HG03135 (cell line): ENCODE measurements around the gene HSPA12B.
"Not testable (repeated sequence)": the region's sequence is repeated elsewhere in the genome, so short reads cannot be mapped to it uniquely, and the experiment has no call there.

Source experiments
- ATAC-seq: cut with Tn5 transposase; IDR thresholded peaks from one replicate; pipeline ENCODE4 v1.9.1; 2021; ENCODE audit warnings: mild to moderate bottlenecking, moderate library complexity; ENCODE audit not compliant: unreplicated experiment

HSPA12B gene

DNA sequence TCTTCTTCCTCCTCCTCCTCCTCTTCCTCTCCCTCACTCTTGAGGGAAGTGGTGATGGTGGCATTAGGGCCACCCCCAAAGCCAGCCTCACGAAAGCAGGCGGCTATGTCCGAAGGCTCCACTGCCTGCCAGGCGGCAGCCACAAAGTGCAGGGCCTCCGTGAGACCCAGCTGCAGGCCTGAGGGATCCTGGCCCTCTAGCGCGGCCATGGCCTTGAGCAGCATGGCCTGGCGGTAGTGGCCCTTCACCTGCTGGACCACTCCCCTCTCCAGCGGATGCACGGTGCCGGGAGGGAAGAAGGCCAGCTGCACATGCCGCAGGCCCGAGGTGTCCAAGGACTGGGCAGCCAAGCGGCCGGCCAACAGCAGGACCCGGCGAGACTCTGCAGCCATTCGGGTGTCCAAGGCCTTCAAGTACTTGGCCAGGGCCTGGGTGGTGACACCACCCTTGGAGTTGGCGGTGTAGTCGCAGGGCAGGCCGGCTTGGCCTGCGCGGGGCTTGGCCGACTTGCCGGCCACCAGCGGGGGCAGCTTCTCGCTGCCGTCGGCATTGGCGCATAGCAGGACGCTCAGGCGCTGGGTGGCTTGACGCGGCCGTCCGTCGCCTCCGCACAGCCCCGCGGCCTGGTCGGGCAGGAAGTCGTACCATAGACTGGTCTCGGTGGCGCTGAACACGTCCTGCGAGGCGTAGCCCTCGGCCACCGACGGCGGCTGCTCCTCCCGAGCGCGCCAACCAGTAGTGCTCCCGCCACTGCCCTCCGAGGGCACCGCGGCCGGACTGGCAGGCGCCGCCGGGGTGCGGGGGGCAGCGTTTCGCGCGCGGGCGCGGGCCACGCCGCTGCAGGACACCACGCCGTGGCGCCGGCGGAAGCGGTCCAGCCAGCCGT, 53.0 kb downstream of the HSPA12B start:
- ATAC-seq: no peak

DNA sequence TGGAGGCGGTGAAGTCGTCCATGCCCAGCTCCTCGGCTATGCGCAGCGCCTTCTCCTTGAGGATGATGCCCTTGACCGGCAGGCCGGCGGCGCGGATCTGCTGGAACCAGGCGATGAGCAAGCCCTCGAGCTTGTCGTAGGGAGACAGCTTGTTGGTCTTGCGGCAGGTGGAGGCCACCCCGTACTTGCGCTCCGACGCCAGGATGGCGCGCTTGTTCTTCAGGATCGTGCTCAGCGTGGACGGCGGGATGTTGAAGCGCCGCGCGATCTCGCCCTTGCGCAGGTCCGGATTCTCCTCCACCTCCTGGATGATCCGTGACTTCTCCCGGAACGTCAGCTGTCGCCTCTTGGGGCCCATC, 53.6 kb downstream of the HSPA12B start:
- peak; percentile 33 for ATAC-seq

DNA sequence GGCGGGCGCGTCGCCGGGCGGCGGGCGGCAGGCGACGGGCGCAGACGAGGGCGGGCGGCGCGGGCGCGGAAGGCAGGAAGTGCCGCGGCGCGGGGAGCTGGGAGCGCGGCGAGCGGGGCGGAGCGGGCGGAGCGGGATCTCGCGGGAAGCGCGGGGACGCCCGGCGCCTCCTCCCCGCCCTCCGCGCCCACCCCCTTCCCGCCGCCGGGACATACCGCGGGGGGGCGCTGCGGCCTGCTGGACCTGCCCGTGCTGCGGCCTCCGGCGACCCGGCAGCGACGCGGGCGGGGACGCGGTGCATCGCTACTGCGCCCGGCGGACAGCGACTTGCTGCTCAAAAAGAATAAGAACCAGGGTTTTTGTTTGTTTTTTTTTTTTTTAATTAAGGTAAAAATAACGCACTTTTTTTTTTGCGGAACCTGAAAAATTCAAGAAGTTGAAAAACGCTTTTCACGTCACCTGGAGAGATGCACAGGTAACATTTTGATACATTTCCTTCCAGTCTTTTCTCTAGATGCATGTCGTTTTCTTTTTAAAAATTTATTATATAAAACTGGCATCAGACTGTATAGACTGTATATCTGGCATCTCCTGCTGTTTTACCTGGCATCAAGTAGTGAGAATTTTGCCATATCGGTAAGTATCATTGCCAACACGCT, 54.3 kb downstream of the HSPA12B start, which contains the start of gene CENPB:
Gene CENPB, minus strand, starts transcription at position 76 of the 659 bp plus-strand sequence. CDS start 257 bp downstream, outside the sequence.
- ATAC-seq: peak; percentile 76

DNA sequence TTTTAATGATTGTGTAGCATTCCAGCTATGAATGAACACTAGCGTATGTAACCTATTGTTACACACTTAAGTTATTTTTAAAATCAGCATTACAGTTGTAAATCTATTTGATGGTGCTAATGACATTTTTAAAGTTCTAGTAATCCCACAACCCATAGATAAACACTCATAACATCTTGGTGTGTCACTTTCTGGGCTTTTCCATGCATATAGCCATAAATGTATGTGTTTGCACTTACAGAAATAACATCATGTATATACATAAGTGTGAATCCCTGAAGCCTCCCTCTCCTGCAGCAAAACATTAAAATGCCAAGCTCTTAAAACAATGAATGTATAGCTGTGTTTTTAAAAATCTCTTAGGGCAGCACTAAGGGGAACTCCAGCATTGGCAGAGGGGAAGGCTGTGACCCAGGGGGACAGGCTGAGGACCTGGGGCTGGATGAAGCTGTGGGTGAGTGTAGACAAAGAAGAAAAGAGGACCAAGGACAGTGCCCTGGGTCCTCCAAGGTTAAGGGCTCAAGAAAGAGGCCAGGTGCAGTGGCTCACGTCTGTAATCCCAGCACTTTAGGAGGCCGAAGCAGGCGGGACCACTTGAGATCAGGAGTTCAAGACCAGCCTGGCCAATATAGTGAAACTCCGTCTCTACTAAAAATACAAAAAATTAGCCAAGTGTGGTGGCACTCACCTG, 55.0 kb downstream of the HSPA12B start:
- no peak for ATAC-seq

DNA sequence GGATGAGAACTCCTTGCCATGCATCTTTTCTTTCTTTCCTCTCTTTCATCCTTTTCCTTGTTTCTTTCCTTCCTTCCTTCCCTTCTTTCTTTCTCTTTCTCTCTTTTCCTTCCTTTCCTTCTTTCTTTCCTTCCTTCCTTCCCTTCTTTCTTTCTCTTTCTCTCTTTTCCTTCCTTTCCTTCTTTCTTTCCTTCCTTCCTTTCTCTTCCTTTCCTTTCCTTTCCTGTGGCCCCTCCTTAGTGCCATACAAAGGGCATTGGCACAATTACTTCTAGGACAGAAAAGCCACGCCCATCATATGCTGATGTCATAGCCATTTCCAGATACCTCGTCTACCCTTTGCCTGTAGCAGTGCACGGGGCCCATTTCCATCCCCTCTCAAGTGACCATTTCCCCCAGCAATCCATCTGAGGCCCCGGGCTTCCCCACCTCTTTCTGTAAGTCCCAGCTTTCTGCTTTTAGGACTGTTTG, 56.2 kb downstream of the HSPA12B start:
- no peak for ATAC-seq

DNA sequence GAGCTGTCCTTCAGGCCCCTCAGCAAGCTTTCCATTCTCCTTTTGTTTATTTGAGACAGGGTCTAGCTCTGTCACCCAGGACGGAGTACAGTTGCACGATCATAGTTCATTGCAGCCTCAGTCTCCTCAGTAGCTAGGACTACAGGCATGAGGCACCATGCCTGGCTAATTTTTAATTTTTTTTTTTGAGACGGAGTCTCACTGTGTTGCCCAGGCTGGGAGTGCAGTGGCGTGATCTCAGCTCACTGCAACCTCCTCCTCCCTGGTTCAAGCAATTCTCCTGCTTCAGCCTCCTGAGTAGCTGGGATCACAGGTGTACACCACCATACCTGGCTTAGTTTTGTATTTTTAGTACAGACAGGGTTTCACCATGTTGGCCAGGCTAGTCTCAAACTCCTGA, 56.7 kb downstream of the HSPA12B start:
- ATAC-seq: not testable (repeated sequence)

DNA sequence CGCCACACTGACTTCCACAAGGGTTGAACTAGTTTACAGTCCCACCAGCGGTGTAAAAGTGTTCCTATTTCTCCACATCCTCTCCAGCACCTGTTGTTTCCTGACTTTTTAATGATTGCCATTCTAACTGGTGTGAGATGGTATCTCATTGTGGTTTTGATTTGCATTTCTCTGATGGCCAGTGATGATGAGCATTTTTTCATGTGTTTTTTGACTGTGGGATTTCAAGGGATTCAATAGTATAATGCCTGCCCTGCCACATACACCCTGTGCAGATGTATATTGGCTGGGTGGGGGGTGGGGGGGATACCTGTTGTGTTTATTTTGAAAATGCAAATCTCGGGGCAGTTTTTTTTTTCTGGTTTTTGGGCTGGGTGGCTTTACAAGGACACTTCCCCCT, 61.7 kb downstream of the HSPA12B start:
- not testable (repeated sequence) for ATAC-seq

DNA sequence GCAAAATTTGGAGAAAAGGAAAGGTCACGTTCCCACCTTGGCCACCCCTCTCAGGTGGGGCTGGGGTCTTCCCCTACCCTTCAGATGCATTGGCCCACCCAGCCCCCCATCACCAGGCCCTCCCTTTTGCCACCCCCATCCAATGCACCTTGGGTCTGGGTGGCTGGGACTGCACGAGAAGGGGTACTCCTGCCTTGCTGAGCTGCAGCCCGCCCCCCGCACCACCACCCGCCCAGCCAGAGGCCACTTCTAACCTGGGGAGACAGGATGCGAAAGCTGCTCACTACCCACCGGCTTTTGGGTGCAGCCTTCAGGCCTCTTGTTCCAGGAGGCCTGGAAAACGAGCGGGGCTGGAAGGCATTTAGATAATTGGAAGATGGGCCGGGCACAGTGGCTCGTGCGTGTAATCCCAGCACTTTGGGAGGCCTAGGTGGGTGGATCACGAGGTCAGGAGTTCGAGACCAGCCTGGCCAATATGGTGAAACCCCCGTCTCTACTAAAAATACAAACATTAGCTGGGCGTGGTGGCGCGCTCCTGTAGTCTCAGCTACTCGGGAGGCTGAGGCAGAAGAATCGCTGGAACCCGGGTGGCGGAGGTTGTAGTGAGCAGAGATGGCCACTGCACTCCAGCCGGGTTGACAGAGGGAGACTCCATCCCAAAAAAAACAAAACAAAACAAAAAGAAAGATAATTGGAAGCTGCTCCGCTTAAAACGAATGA, 62.4 kb downstream of the HSPA12B start:
- ATAC-seq: no peak

DNA sequence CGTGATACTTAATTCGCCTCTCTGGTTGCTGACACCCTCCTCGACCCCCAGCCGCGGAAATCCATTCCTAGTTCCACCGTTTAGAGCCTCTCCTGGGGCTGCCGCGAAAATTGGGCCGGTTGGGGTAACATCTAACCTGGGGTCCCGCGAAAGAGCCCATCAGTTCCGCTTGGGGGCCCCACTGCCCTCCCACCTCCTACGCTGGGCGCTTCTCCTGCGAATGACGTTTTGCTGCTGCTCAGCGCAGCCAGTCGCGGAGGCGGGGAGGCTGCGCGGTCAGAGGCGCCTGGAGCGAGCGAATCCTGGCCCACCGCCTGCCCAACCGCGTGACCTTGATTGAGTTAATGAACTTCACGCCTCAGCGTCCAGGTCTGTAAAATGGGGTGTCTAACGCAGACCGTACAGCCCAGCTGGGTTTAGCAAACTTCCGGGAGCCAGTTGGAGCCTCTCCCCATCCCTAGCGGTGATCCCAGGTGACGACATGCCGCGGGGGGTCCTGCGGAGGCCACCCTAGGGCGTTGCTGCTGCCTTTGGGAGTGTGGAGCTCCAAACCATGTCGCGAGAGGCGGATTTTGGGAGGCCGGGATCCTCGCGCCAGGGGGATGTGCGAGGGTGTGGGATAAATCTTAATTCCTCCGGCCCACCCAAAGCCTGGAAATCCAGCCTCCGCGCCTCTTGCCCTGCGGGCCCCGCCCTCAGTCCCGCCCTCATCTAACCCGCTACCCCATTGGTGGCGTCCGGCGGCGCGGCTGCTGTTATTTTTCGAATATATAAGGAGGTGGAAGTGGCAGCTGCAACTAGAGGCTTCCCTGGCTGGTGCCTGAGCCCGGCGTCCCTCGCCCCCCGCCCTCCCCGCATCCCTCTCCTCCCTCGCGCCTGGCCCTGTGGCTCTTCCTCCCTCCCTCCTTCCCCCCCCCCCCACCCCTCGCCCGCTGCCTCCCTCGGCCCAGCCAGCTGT, 63.3 kb downstream of the HSPA12B start, which contains the start of gene CDC25B:
Gene CDC25B, plus strand, starts transcription at position 800 of the 958 bp plus-strand sequence. CDS start 222 bp downstream, outside the sequence.
- peak; percentile 56 for ATAC-seq

DNA sequence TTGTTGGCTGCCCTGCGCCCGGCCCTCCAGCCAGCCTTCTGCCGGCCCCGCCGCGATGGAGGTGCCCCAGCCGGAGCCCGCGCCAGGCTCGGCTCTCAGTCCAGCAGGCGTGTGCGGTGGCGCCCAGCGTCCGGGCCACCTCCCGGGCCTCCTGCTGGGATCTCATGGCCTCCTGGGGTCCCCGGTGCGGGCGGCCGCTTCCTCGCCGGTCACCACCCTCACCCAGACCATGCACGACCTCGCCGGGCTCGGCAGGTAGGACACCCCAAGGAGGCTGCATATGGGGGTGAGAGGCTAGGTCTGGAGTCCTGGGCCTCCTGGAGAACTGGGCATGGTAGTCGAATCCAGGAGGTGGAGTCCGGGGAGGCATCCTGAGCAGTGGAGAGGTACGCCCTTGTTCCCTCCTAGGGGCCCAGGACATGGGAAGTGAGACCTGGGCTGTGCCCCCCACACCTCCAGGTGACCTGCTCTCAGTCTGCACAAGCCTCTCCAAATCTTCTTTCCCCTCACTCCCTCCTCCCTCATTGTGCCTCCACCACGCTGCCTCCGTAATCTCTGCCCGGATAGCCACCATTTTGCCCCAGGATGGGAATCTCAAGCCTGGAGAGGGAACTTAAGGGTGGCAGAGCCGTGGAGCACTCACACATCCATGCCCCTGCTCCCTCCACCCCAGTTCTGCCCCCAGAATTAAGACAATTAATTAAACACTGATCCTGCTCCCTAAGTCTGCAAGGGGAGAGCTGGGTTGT, 64.2 kb downstream of the HSPA12B start:
- peak; percentile 3 for ATAC-seq

DNA sequence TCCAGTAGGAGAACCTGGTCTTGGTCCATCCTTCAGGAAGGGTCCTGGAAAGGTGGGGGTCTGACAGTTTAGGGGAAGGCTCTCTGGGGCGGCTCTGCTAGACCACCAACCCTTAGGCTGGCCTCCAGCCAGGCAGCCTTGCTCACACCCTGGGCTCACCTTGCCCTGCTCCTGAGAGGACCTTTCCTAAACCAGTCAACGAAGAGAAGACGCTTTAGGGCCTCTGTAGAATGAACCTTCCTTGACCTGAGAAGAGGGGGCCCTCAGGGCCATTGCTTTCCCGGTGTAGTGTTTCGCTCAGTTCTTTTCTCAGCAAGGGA, 64.7 kb downstream of the HSPA12B start:
- ATAC-seq: no peak

DNA sequence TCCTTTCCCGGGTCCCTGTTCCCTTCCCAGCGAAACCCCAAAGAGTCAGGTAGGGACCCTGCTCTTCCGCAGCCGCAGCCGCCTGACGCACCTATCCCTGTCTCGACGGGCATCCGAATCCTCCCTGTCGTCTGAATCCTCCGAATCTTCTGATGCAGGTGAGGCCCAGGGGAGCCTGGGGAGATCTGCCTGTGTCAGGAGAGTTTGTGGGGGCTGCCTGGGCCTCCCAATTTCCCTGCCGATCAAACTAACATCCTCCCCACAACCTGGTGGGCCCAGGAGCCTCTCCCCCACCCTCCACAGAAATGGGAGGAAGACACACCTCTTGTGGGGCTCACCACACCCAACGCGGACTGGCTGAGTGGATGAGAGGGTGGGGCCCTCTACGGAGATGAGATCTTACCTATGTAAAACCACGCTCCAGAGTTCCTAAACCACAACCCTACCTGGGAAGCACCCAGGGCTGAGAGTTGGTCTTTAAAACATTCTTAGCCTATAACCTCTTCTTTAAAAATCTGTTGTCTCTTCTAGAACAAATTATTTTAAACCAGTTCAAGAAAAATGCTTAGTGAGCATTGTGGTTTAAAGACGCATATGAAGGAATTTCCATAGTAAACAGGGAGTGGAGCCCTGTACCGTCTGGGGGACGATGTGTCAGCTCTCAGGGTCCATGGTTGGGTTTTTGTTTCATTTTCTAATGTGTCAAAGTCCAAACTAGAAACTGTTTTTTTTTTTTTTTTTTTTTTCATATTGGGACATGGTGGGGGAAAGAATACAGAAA, 65.3 kb downstream of the HSPA12B start:
- no peak for ATAC-seq

DNA sequence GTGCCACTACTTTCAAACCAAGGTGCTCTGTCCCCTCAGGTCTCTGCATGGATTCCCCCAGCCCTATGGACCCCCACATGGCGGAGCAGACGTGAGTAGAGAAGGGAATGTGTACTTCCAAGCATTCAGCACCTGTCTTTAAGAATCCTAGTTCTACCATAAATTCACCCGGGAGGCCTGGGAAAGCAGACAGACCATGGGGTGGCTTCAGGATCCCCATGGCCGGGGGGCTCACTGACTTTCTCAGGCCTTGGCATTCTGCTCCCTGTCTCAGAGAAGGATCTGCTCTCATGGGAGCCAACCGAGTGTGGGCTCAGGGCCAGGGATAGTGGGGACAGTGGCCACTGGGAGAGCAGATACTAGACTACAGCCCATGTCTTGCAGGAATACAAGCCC, 65.9 kb downstream of the HSPA12B start:
- no peak for ATAC-seq

DNA sequence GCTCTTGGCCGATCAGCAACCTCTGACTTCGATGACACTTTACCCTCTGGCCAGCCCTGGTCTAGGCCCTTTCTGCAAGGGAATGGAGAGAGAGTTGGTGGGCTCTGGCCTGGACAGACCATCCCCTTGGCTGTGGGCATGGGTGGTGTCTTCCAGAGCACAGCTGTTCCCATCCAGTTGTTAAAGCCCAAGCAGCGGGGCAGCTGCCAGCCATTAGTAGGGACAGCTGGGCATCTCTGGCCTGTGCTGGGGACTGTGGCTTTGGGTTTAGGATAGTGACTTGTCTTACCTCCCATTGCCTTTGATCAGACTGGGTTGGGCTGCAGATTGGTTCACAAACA, 66.4 kb downstream of the HSPA12B start:
- no peak for ATAC-seq

DNA sequence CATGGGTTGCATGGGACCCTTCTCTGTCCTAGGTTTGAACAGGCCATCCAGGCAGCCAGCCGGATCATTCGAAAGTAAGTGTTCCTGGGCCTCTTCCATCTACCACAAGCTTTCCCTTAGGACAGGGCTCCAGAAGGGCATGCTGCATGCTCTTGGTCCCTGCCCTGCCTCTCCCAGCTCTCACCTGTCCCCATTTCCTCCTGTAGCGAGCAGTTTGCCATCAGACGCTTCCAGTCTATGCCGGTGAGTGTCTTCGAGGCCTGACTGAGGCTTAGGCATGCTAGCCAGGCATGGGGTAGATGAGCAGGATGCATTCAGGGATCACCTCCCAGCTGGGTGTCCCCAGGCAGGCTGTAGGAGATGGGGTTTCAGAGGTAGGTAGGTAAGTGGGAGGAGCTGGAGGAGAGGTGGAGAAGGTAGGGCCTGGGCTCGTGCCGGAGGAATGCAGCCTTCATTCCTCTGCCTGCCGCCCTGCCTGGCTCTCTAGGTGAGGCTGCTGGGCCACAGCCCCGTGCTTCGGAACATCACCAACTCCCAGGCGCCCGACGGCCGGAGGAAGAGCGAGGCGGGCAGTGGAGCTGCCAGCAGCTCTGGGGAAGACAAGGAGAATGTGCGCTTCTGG, 67.9 kb downstream of the HSPA12B start:
- no peak for ATAC-seq

DNA sequence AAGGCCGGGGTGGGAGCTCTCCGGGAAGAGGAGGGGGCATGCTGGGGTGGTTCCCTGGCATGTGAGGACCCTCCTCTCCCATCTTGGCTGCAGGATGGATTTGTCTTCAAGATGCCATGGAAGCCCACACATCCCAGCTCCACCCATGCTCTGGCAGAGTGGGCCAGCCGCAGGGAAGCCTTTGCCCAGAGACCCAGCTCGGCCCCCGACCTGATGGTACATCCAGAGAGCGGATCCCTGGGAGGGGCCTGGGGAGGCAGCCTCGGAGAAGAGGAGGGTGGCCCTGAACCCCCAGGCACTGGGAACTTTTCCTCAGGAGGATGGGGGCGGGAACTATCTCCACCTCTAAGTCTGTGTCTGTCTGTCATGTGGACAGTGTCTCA, 68.4 kb downstream of the HSPA12B start:
- no peak for ATAC-seq

DNA sequence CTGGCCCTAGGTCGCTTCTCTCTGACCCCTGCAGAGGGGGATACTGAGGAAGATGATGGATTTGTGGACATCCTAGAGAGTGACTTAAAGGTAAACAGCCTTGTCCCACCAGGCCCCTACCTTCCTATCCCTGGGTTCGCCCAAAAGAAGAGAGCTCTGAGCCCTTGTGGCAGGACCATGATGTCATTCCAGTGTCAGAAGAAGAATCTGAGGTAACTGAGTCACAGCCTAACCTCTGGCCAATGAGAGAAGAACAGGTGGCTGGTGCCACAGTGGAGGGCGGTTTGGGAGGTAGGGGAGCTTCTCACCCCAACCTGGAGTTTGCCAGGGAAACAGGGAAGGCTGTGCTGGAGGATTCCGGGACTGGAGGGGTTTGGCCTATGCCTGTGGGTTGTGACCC, 68.8 kb downstream of the HSPA12B start:
- ATAC-seq: no peak

DNA sequence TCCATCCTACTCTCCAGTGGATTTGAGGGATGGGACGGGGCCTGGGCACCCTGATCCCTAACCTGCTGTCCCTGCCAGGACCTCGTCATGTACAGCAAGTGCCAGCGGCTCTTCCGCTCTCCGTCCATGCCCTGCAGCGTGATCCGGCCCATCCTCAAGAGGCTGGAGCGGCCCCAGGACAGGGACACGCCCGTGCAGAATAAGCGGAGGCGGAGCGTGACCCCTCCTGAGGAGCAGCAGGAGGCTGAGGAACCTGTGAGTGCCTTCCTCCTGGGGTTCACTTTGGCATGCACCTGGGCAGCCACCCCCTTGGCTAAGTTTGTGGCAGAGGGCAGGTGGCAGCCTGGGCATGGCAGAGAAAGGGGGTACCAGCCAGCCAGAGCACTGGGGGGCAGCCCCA, 69.4 kb downstream of the HSPA12B start:
- ATAC-seq: no peak
